Panc1 (cell line): Measurements from ENCODE around the gene KIF21B.

Experiments
- POLR2AphosphoS5 ChIP-seq: IDR thresholded peaks from 2 replicates; pipeline ENCODE4 v1.6.1; 2012; ENCODE audit warnings: mild to moderate bottlenecking, low read depth, low read length, moderate library complexity
- SIN3A ChIP-seq: IDR thresholded peaks from 2 replicates; pipeline ENCODE4 v1.6.1; 2012; ENCODE audit warnings: low read depth, mild to moderate bottlenecking, low read length, moderate library complexity, borderline replicate concordance; ENCODE audit not compliant: insufficient read depth
- TCF7L2 ChIP-seq: IDR thresholded peaks from 2 replicates; pipeline ENCODE4 v1.6.1; 2011; ENCODE audit warnings: mild to moderate bottlenecking, low read depth, low read length, inconsistent platforms
- TF ChIP-seq, protein P1 (sequence below): fragments of 450-650 bp; IDR thresholded peaks from 2 replicates; pipeline ENCODE4 v1.5.1; 2017; ENCODE audit warnings: mild to moderate bottlenecking
- TF ChIP-seq, protein P2 (sequence below), 2 experiments: IDR thresholded peaks; 2 replicates each; pipeline ENCODE4 v1.6.1; 2011 to 2012; ENCODE audit warnings: low read depth in 2 of 2, control low read depth in 1 of 2, low read length in 1 of 2, mild to moderate bottlenecking in 1 of 2, moderate library complexity in 1 of 2; ENCODE audit not compliant: insufficient read depth in 1 of 2

- TF ChIP-seq, protein P1, sequence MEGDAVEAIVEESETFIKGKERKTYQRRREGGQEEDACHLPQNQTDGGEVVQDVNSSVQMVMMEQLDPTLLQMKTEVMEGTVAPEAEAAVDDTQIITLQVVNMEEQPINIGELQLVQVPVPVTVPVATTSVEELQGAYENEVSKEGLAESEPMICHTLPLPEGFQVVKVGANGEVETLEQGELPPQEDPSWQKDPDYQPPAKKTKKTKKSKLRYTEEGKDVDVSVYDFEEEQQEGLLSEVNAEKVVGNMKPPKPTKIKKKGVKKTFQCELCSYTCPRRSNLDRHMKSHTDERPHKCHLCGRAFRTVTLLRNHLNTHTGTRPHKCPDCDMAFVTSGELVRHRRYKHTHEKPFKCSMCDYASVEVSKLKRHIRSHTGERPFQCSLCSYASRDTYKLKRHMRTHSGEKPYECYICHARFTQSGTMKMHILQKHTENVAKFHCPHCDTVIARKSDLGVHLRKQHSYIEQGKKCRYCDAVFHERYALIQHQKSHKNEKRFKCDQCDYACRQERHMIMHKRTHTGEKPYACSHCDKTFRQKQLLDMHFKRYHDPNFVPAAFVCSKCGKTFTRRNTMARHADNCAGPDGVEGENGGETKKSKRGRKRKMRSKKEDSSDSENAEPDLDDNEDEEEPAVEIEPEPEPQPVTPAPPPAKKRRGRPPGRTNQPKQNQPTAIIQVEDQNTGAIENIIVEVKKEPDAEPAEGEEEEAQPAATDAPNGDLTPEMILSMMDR = no peak
- no peak for TF ChIP-seq POLR2AphosphoS5
- TF ChIP-seq, protein P2, sequence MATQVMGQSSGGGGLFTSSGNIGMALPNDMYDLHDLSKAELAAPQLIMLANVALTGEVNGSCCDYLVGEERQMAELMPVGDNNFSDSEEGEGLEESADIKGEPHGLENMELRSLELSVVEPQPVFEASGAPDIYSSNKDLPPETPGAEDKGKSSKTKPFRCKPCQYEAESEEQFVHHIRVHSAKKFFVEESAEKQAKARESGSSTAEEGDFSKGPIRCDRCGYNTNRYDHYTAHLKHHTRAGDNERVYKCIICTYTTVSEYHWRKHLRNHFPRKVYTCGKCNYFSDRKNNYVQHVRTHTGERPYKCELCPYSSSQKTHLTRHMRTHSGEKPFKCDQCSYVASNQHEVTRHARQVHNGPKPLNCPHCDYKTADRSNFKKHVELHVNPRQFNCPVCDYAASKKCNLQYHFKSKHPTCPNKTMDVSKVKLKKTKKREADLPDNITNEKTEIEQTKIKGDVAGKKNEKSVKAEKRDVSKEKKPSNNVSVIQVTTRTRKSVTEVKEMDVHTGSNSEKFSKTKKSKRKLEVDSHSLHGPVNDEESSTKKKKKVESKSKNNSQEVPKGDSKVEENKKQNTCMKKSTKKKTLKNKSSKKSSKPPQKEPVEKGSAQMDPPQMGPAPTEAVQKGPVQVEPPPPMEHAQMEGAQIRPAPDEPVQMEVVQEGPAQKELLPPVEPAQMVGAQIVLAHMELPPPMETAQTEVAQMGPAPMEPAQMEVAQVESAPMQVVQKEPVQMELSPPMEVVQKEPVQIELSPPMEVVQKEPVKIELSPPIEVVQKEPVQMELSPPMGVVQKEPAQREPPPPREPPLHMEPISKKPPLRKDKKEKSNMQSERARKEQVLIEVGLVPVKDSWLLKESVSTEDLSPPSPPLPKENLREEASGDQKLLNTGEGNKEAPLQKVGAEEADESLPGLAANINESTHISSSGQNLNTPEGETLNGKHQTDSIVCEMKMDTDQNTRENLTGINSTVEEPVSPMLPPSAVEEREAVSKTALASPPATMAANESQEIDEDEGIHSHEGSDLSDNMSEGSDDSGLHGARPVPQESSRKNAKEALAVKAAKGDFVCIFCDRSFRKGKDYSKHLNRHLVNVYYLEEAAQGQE (IDR thresholded peaks at IDR 0.05; ENCODE audit: insufficient read depth in 1 of 2, low read depth in 2 of 2, low read length in 1 of 2) = no peak
- no peak for TF ChIP-seq SIN3A
- no peak for TF ChIP-seq TCF7L2
Measured at GRCh38 chr1:200921571-200922110, 101.9 kb downstream of the KIF21B start.
